Spleen (tissue), 11 donors: ENCODE measurements around the gene NDUFB11. TPM values are rescaled to one million over a fixed set of nuclear protein-coding genes. Genes with fewer than 3 reads are reported as not detected.

Experiments
- DNase-seq: peaks from one replicate; pipeline ENCODE4 v3.0.0-alpha.2; 2020
- H3K27ac ChIP-seq, 8 donors: fragments of 200-600 bp; sonication (generic) in 7 of 8; 1 replicate in 4 of 8; 2 replicates in 4 of 8; pipeline versions ENCODE4 v1.5.0 to v1.8.0; 2016 to 2021; ENCODE audit warnings: inconsistent platforms in 4 of 8, mild to moderate bottlenecking in 4 of 8, moderate library complexity in 1 of 8
- H3K27me3 ChIP-seq, 7 donors: fragments of 200-600 bp; sonication (generic) in 6 of 7; replicated peaks in 1 of 7; 1 replicate in 4 of 7; 2 replicates in 3 of 7; pipeline versions ENCODE4 v1.5.0 to v1.8.0; 2016 to 2021; ENCODE audit warnings: inconsistent platforms in 3 of 7, mild to moderate bottlenecking in 1 of 7
- H3K36me3 ChIP-seq, 6 donors: fragments of 200-600 bp; sonication (generic) in 5 of 6; 1 replicate in 4 of 6; 2 replicates in 2 of 6; pipeline versions ENCODE4 v1.5.0 to v1.8.0; 2016 to 2021; ENCODE audit warnings: inconsistent platforms in 2 of 6
- H3K4me1 ChIP-seq, 6 donors: fragments of 200-600 bp; sonication (generic) in 5 of 6; 1 replicate in 3 of 6; 2 replicates in 3 of 6; pipeline versions ENCODE4 v1.5.0 to v1.8.0; 2016 to 2021; ENCODE audit warnings: inconsistent platforms in 3 of 6
- H3K4me3 ChIP-seq, 8 donors: fragments of 200-600 bp; sonication (generic) in 7 of 8; 1 replicate in 4 of 8; 2 replicates in 4 of 8; pipeline versions ENCODE4 v1.5.0 to v1.8.0; 2016 to 2021; ENCODE audit warnings: inconsistent platforms in 4 of 8, mild to moderate bottlenecking in 4 of 8, moderate library complexity in 2 of 8
- H3K9me3 ChIP-seq, 8 donors: fragments of 200-600 bp; sonication (generic) in 7 of 8; 1 replicate in 4 of 8; 2 replicates in 4 of 8; pipeline versions ENCODE4 v1.5.0 to v1.8.0; 2016 to 2021; ENCODE audit warnings: inconsistent platforms in 4 of 8
- CTCF ChIP-seq, 11 experiments: fragments of 200-600 bp in 7 of 11; fragments of 450-650 bp in 4 of 11; sonication (generic) in 4 of 11; IDR thresholded peaks in 8 of 11; conservative IDR thresholded peaks in 3 of 11; 1 replicate in 7 of 11; 2 replicates in 4 of 11; pipeline versions ENCODE4 v1.4.0 to v1.8.0; 2016 to 2021; ENCODE audit warnings: antibody characterized with exemption in 11 of 11, inconsistent platforms in 4 of 11, mild to moderate bottlenecking in 1 of 11
- POLR2A ChIP-seq, 3 donors: fragments of 450-650 bp; IDR thresholded peaks; one replicate each; pipeline ENCODE4 v1.5.1; 2017; ENCODE audit warnings: antibody characterized with exemption in 3 of 3, mild to moderate bottlenecking in 1 of 3
- POLR2AphosphoS5 ChIP-seq, 3 donors: sonication (generic); formaldehyde crosslinking; IDR thresholded peaks; one replicate each; pipeline ENCODE4 v1.5.1; 2017; ENCODE audit warnings: antibody characterized with exemption in 3 of 3
- WGBS, 5 donors: extraction: QIAGEN DNeasy Blood & Tissue Kit in 3 of 5; methylation state at CpG; one replicate each; pipeline versions ENCODE4 v1.1.5 to v1.1.7; 2013 to 2018; 5-methylcytosine and 5-hydroxymethylcytosine counted together
- intact Hi-C: fragments of 100-400 bp; cut with DNase I; formaldehyde crosslinking; loops from one replicate; pipeline ENCODE4 v1.15.0; 2023; ENCODE audit warnings: low total_unique reads
- polyA plus RNA-seq, 3 donors: library from polyadenylated mRNA; stranded (reverse); fragments of 200-250 nt; gene quantifications; one replicate each; pipeline ENCODE4 v1.2.1, GENCODE V29; 2013
- total RNA-seq, 7 donors: library from RNA; depleted of rRNA in 3 of 7; stranded (reverse); fragments of >200 nt in 3 of 7; fragmentation: NEBNext Ultra II Directional in 4 of 7; extraction: Animal tissue kit (Norgen Biotek cat#: 25700) in 4 of 7; gene quantifications; one replicate each; pipeline versions ENCODE4 v1.1.0 to v1.2.1, GENCODE V29; 2016 to 2021
- donor health status: healthy with polysubstance abuse.
- donor health status: DM: no; HTN: no; CAD: no; lungs with moderate emphysema.
- donor health status: DM: no; HTN: no; CAD: no.
- donor health status: Bipolar disorder and iron deficiency.
- donor health status: healthy.
- donor health status: DM: no; HTN: no; CAD: no.
- donor health status: DM: yes; HTN: yes; CAD: no.

Gene NDUFB11
- total and polyA plus RNA-seq, 10 donors, result 42.7 to 88.7 (median 53.2) TPM

GRCh38 chrX:47098338-47099094, 46.0 kb downstream of the NDUFB11 start:
- intact Hi-C loops, result no loop called here

GRCh38 chrX:47097018-47097417, 47.5 kb downstream of the NDUFB11 start:
- DNase-seq, result no peak
- H3K27ac ChIP-seq, result no peak overlapping the region
- 75 to 93% (median 87%) methylated on average over 4 of the region's 4 CpGs for WGBS, 5 donors
- H3K9me3 ChIP-seq, result no peaks in the 10 kb centered on the region
- no peaks in the 10 kb centered on the region for H3K4me1 ChIP-seq
- no peaks in the 10 kb centered on the region for H3K36me3 ChIP-seq
- intact Hi-C loops, result no loop called here
- TF ChIP-seq POLR2AphosphoS5 (IDR thresholded peaks at IDR 0.05) (no peak), POLR2A (IDR thresholded peaks at IDR 0.05) (no peak), CTCF (IDR thresholded peaks at IDR 0.05 in 8 of 11, conservative IDR thresholded peaks at IDR 0.05 in 3 of 11) (no peak)
- no peak overlapping the region for H3K4me3 ChIP-seq
- H3K27me3 ChIP-seq, result peaks cover 0 to 12% (median 0%) of the 10 kb centered on the region in 7 donors

More at GRCh38 chrX:47098338-47099094, 46.0 kb downstream of the NDUFB11 start:
- WGBS, 5 donors, result 84 to 100% (median 94%) methylated on average over 2 of the region's 2 CpGs
- TF ChIP-seq CTCF (IDR thresholded peaks at IDR 0.05 in 8 of 11, conservative IDR thresholded peaks at IDR 0.05 in 3 of 11) (no peak), POLR2AphosphoS5 (IDR thresholded peaks at IDR 0.05) (no peak), POLR2A (IDR thresholded peaks at IDR 0.05) (no peak)
- Histone ChIP-seq H3K27ac (no peak overlapping the region), H3K9me3 (no peaks in the 10 kb centered on the region), H3K36me3 (no peaks in the 10 kb centered on the region), H3K4me3 (no peak overlapping the region), H3K27me3 (peaks cover 0 to 12% (median 0%) of the 10 kb centered on the region in 7 donors), H3K4me1 (no peaks in the 10 kb centered on the region)
- no peak for DNase-seq

- H3K4me1 ChIP-seq, result no peaks in the 10 kb centered on the region
- H3K27ac ChIP-seq, result no peak overlapping the region
- H3K4me3 ChIP-seq, result no peak overlapping the region
- 77 to 96% (median 85%) methylated on average over 11 of the region's 11 CpGs for WGBS, 5 donors
- peaks cover 0 to 3% (median 0%) of the 10 kb centered on the region in 7 donors for H3K27me3 ChIP-seq
- no peaks in the 10 kb centered on the region for H3K36me3 ChIP-seq
- TF ChIP-seq CTCF (IDR thresholded peaks at IDR 0.05 in 8 of 11, conservative IDR thresholded peaks at IDR 0.05 in 3 of 11), result no peak
- TF ChIP-seq POLR2AphosphoS5 (IDR thresholded peaks at IDR 0.05), result no peak
- TF ChIP-seq POLR2A (IDR thresholded peaks at IDR 0.05), result no peak
- DNase-seq, result no peak
- intact Hi-C loops, result no loop called here
- H3K9me3 ChIP-seq, result no peaks in the 10 kb centered on the region
Measured at GRCh38 chrX:47093860-47094259, 50.6 kb downstream of the NDUFB11 start.

- H3K27ac ChIP-seq, result no peak overlapping the region
- no peaks in the 10 kb centered on the region for H3K36me3 ChIP-seq
- WGBS, 5 donors, result 6 to 14% (median 7%) methylated on average over 1 of the region's 1 CpG
- no peak for DNase-seq
- no peaks in the 10 kb centered on the region for H3K9me3 ChIP-seq
- H3K27me3 ChIP-seq, result no peaks in the 10 kb centered on the region
- H3K4me1 ChIP-seq, result no peaks in the 10 kb centered on the region
- H3K4me3 ChIP-seq, result no peak overlapping the region
- TF ChIP-seq CTCF (IDR thresholded peaks at IDR 0.05 in 8 of 11, conservative IDR thresholded peaks at IDR 0.05 in 3 of 11) (peak in 6 of 11 experiments; percentile 21 to 40 (median 29)), POLR2A (IDR thresholded peaks at IDR 0.05) (no peak)
- intact Hi-C loops, result no loop called here
Measured at GRCh38 chrX:47093248-47093647, 51.3 kb downstream of the NDUFB11 start.
